H1 (cell line): ENCODE data around the gene KRT78. TPM values are rescaled to one million over a fixed set of nuclear protein-coding genes. Genes with fewer than 3 reads are reported as not detected.

Source experiments
- CTCF ChIA-PET: fragments of 300-600 bp; sonication (Branson Sonifier 250); formaldehyde crosslinking; loops from one replicate; lab custom pipeline; 2021; ENCODE audit not compliant: partially characterized antibody; lab: Charles Lee
- POLR2A ChIA-PET: fragments of 300-600 bp; sonication (Branson Sonifier 250); formaldehyde crosslinking; loops from one replicate; lab custom pipeline; 2021; ENCODE audit warnings: inconsistent platforms; ENCODE audit not compliant: partially characterized antibody; lab: Charles Lee
- DNase-seq, 2 experiments: peaks; one replicate each; pipeline versions ENCODE4 v3.0.0 to v3.0.0-alpha.2; 2010 to 2022; ENCODE audit warnings: low spot score in 2 of 2, low read depth in 1 of 2, mixed read lengths in 1 of 2
- FAIRE-seq: peaks from 2 replicates; lab custom pipeline; 2011; peaks lifted over from hg19 to GRCh38; lab: Jason Lieb, UNC
- H2AFZ ChIP-seq: 2 replicates; pipeline ENCODE4 v1.8.1; 2012; ENCODE audit warnings: low read length, inconsistent platforms
- H2AK5ac ChIP-seq: 2 replicates; pipeline ENCODE4 v1.6.1; 2013; ENCODE audit warnings: low read depth, low read length
- H2BK120ac ChIP-seq: replicated peaks from 2 replicates; pipeline ENCODE3; 2013; ENCODE audit warnings: low read depth, low read length, inconsistent platforms
- H2BK12ac ChIP-seq: 2 replicates; pipeline ENCODE4 v1.6.1; 2013; ENCODE audit warnings: low read depth, low read length
- H2BK15ac ChIP-seq: 2 replicates; pipeline ENCODE4 v1.6.1; 2013; ENCODE audit warnings: low read length
- H2BK20ac ChIP-seq: 2 replicates; pipeline ENCODE4 v1.6.1; 2013; ENCODE audit warnings: low read length
- H2BK5ac ChIP-seq: 2 replicates; pipeline ENCODE4 v1.6.1; 2013; ENCODE audit warnings: low read depth, low read length
- H3K14ac ChIP-seq: 2 replicates; pipeline ENCODE4 v1.6.1; 2013; ENCODE audit warnings: inconsistent platforms; ENCODE audit not compliant: insufficient read length
- H3K18ac ChIP-seq: 2 replicates; pipeline ENCODE4 v1.6.1; 2013; ENCODE audit warnings: low read length; ENCODE audit errors: extremely low read depth
- H3K23ac ChIP-seq: 2 replicates; pipeline ENCODE4 v1.6.1; 2013; ENCODE audit warnings: inconsistent platforms; ENCODE audit not compliant: insufficient read length
- H3K23me2 ChIP-seq: 2 replicates; pipeline ENCODE4 v1.6.1; 2013; ENCODE audit warnings: low read depth, low read length
- H3K27ac ChIP-seq: 2 replicates; pipeline ENCODE4 v1.6.1; 2011; ENCODE audit warnings: low read depth, low read length, inconsistent platforms
- H3K27me3 ChIP-seq, 4 experiments: replicated peaks in 1 of 4; 1 replicate in 1 of 4; 2 replicates in 3 of 4; pipeline versions ENCODE4 v1.6.1 to v1.8.1; 2011 to 2013; ENCODE audit warnings: low read length in 3 of 4, mild to moderate bottlenecking in 3 of 4, inconsistent platforms in 2 of 4, mixed read lengths in 2 of 4, moderate library complexity in 1 of 4; ENCODE audit not compliant: control insufficient read depth in 3 of 4, insufficient read depth in 3 of 4; ENCODE audit errors: extremely low read depth in 1 of 4
- H3K36me3 ChIP-seq, 4 experiments: 2 replicates each; pipeline versions ENCODE4 v1.6.1 to v1.8.1; 2011 to 2013; ENCODE audit warnings: mild to moderate bottlenecking in 4 of 4, low read length in 3 of 4, moderate library complexity in 2 of 4, control low read depth in 1 of 4, inconsistent platforms in 1 of 4; ENCODE audit not compliant: insufficient read depth in 4 of 4, control insufficient read depth in 2 of 4
- H3K4ac ChIP-seq: replicated peaks from 2 replicates; pipeline ENCODE3; 2013; ENCODE audit warnings: low read length, low read depth, mixed read lengths, inconsistent platforms; ENCODE audit not compliant: insufficient read length
- H3K4me1 ChIP-seq, 4 experiments: replicated peaks in 1 of 4; 1 replicate in 1 of 4; 2 replicates in 3 of 4; pipeline versions ENCODE4 v1.6.1 to v1.8.1; 2011 to 2013; ENCODE audit warnings: low read length in 3 of 4, inconsistent platforms in 2 of 4, mixed read lengths in 1 of 4; ENCODE audit not compliant: insufficient read depth in 4 of 4, control insufficient read depth in 3 of 4
- H3K4me2 ChIP-seq, 2 experiments: 2 replicates each; pipeline versions ENCODE4 v1.6.1 to v1.8.1; 2011 to 2013; ENCODE audit warnings: low read depth in 2 of 2, low read length in 2 of 2, control low read depth in 1 of 2, inconsistent platforms in 1 of 2, mild to moderate bottlenecking in 1 of 2; ENCODE audit not compliant: insufficient read depth in 1 of 2
- H3K4me3 ChIP-seq, 4 experiments: fragments of 200-600, 300-600 bp in 1 of 4; sonication (generic), shearing (Covaris generic), sonication (Bioruptor Twin) in 1 of 4; 2 replicates each; pipeline versions ENCODE4 v1.5.1 to v1.8.1; 2011 to 2016; ENCODE audit warnings: low read length in 4 of 4, low read depth in 3 of 4, control low read depth in 2 of 4, inconsistent platforms in 2 of 4, mild to moderate bottlenecking in 2 of 4, mixed read lengths in 1 of 4, moderate library complexity in 1 of 4; ENCODE audit not compliant: insufficient read depth in 2 of 4; ENCODE audit errors: extremely low read depth in 1 of 4
- H3K56ac ChIP-seq: replicated peaks from 2 replicates; pipeline ENCODE3; 2013; ENCODE audit warnings: low read depth, mild to moderate bottlenecking, mixed read lengths, low read length, inconsistent platforms; ENCODE audit not compliant: insufficient read length
- H3K79me1 ChIP-seq: 2 replicates; pipeline ENCODE4 v1.6.1; 2013; ENCODE audit warnings: low read depth, low read length, control low read depth
- H3K79me2 ChIP-seq, 2 experiments: 2 replicates each; pipeline versions ENCODE4 v1.6.1 to v1.8.1; 2012 to 2013; ENCODE audit warnings: low read length in 2 of 2, mild to moderate bottlenecking in 2 of 2, inconsistent platforms in 1 of 2; ENCODE audit not compliant: insufficient read depth in 2 of 2, control insufficient read depth in 1 of 2
- H3K9ac ChIP-seq, 4 experiments: replicated peaks in 1 of 4; 1 replicate in 1 of 4; 2 replicates in 3 of 4; pipeline versions ENCODE4 v1.6.1 to v1.8.1; 2011 to 2013; ENCODE audit warnings: low read depth in 3 of 4, low read length in 3 of 4, control low read depth in 2 of 4, mild to moderate bottlenecking in 2 of 4, moderate library complexity in 2 of 4, inconsistent platforms in 1 of 4; ENCODE audit errors: extremely low read depth in 1 of 4
- H3K9me3 ChIP-seq, 2 experiments: 2 replicates each; pipeline versions ENCODE4 v1.6.1 to v1.8.1; 2012 to 2013; ENCODE audit warnings: mild to moderate bottlenecking in 2 of 2, moderate library complexity in 2 of 2, control low read depth in 1 of 2, inconsistent platforms in 1 of 2, low read depth in 1 of 2, low read length in 1 of 2, mixed read lengths in 1 of 2; ENCODE audit not compliant: insufficient read depth in 2 of 2
- H4K20me1 ChIP-seq, 2 experiments: replicated peaks in 1 of 2; 2 replicates each; pipeline versions ENCODE3 to v1.8.1; 2011 to 2013; ENCODE audit warnings: inconsistent platforms in 2 of 2, low read length in 2 of 2, mild to moderate bottlenecking in 1 of 2; ENCODE audit not compliant: insufficient read depth in 2 of 2, control insufficient read depth in 1 of 2
- H4K5ac ChIP-seq: 2 replicates; pipeline ENCODE4 v1.6.1; 2013; ENCODE audit warnings: low read length, low read depth, mixed read lengths, inconsistent platforms; ENCODE audit not compliant: insufficient read length
- H4K8ac ChIP-seq: 2 replicates; pipeline ENCODE4 v1.8.0; 2013; ENCODE audit warnings: mild to moderate bottlenecking, moderate library complexity, low read length, inconsistent platforms; ENCODE audit not compliant: insufficient read depth; ENCODE audit errors: extremely low read depth
- H4K91ac ChIP-seq: replicated peaks from 2 replicates; pipeline ENCODE3; 2013; ENCODE audit warnings: low read length, mixed read lengths, inconsistent platforms; ENCODE audit not compliant: insufficient read length
- ASH2L ChIP-seq: fragments of 200-600, 300-600 bp; sonication (generic); IDR thresholded peaks from one replicate; pipeline ENCODE4 v1.7.1; 2017; ENCODE audit warnings: low read length
- ATF3 ChIP-seq: IDR thresholded peaks from 2 replicates; pipeline ENCODE4 v1.6.1; 2011; ENCODE audit warnings: low read depth, mild to moderate bottlenecking, low read length; ENCODE audit not compliant: insufficient read depth
- BRCA1 ChIP-seq: IDR thresholded peaks from 2 replicates; pipeline ENCODE4 v1.6.1; 2012; ENCODE audit warnings: low read depth, low read length, improper control_type of control experiment
- CTCF ChIP-seq, 3 experiments: IDR thresholded peaks; 1 replicate in 2 of 3; 2 replicates in 1 of 3; pipeline versions ENCODE4 v1.5.1 to v1.6.1; 2011; ENCODE audit warnings: low read length in 3 of 3, mild to moderate bottlenecking in 3 of 3, inconsistent platforms in 2 of 3, low read depth in 1 of 3, moderate library complexity in 1 of 3; ENCODE audit not compliant: insufficient read depth in 1 of 3; ENCODE audit errors: control extremely low read depth in 1 of 3
- GTF2F1 ChIP-seq: IDR thresholded peaks from 2 replicates; pipeline ENCODE4 v1.6.1; 2012; ENCODE audit warnings: low read depth, low read length, improper control_type of control experiment, borderline replicate concordance
- KDM5A ChIP-seq: fragments of 200-600 bp; IDR thresholded peaks from 2 replicates; pipeline ENCODE4 v1.7.1; 2012; ENCODE audit warnings: mild to moderate bottlenecking, low read length, inconsistent platforms, mixed read lengths
- NANOG ChIP-seq: IDR thresholded peaks from 2 replicates; pipeline ENCODE4 v1.6.1; 2011; ENCODE audit warnings: low read length, low read depth, mild to moderate bottlenecking, inconsistent platforms; ENCODE audit not compliant: insufficient read depth, poor library complexity, severe bottlenecking
- RBBP5 ChIP-seq: IDR thresholded peaks from 2 replicates; pipeline ENCODE4 v1.7.1; 2012; ENCODE audit warnings: low read depth, mild to moderate bottlenecking, inconsistent platforms, low read length, moderate library complexity, borderline replicate concordance
- SRF ChIP-seq: IDR thresholded peaks from 2 replicates; pipeline ENCODE4 v1.6.1; 2011; ENCODE audit warnings: mild to moderate bottlenecking, low read depth, low read length, moderate library complexity
- TAF1 ChIP-seq: IDR thresholded peaks from 2 replicates; pipeline ENCODE4 v1.6.1; 2011; ENCODE audit warnings: mild to moderate bottlenecking, low read depth, low read length
- WGBS, 2 experiments: shearing (Covaris generic) in 1 of 2; methylation state at CpG; one replicate each; pipeline versions ENCODE4 v1.1.6 to v1.1.7; 2013 to 2015; ENCODE audit warnings: low lambda C conversion rate in 2 of 2, mixed read lengths in 2 of 2, inconsistent platforms in 1 of 2, low coverage in 1 of 2, missing lambda C conversion rate in 1 of 2; ENCODE audit not compliant: insufficient replicate concordance in 2 of 2, insufficient coverage in 1 of 2, insufficient read length in 1 of 2; ENCODE audit errors: extremely low coverage in 1 of 2, missing lambda C conversion rate in 1 of 2; 5-methylcytosine and 5-hydroxymethylcytosine counted together
- polyA plus RNA-seq, 7 experiments: library from polyadenylated mRNA; depleted of rRNA in 3 of 7; stranded (reverse) in 5 of 7; unstranded in 2 of 7; fragments of >200 nt in 5 of 7; fragments of 200-250 nt in 2 of 7; gene quantifications; 1 replicate in 5 of 7; 2 replicates in 1 of 7; 4 replicates in 1 of 7; pipeline versions ENCODE4 v1.2.1 to v1.2.3, GENCODE V29; 2011 to 2013; ENCODE audit warnings: missing spikeins in 2 of 7, mixed read lengths in 2 of 7
- total RNA-seq: library from RNA; stranded (reverse); fragmentation: NEBNext Ultra II Directional; extraction: Animal tissue kit (Norgen Biotek cat#: 25700); gene quantifications from 2 replicates; pipeline ENCODE4 v1.2.1, GENCODE V29; 2021

KRT78 gene
- total and polyA plus RNA-seq, 2 of the 8 experiments (the other 6 are each of a cell fraction or from before 2014, with no cell fraction given): not detected

- no peak overlapping the region for H2AK5ac ChIP-seq
- H2AFZ ChIP-seq: no peak overlapping the region
- H3K4me2 ChIP-seq: no peak overlapping the region
- FAIRE-seq: no peak
- no peaks in the 10 kb centered on the region for H3K79me2 ChIP-seq
- no peak overlapping the region for H4K8ac ChIP-seq
- no peaks in the 10 kb centered on the region for H4K20me1 ChIP-seq
- no peak overlapping the region for H3K4ac ChIP-seq
- H3K14ac ChIP-seq: no peak overlapping the region
- H3K79me1 ChIP-seq: no peaks in the 10 kb centered on the region
- ChIA-PET CTCF (interaction anchor here (0.6 to 2.1 kb wide), 11 partner anchors 10 to 401 kb away, joined by 3 to 7 read pairs (median 3); no protein-coding TSS in a partner anchor), POLR2A (interaction anchor here (1.2 kb wide), 1 partner anchor 17 kb away, joined by 3 read pairs; no protein-coding TSS in a partner anchor)
- H3K27me3 ChIP-seq: no peaks in the 10 kb centered on the region
- H2BK120ac ChIP-seq: no peak overlapping the region
- H3K56ac ChIP-seq: no peak overlapping the region
- no peak overlapping the region for H3K18ac ChIP-seq
- no peak overlapping the region for H4K5ac ChIP-seq
- no peaks in the 10 kb centered on the region for H3K23me2 ChIP-seq
- H3K36me3 ChIP-seq: no peaks in the 10 kb centered on the region
- no peak overlapping the region for H3K23ac ChIP-seq
- H2BK12ac ChIP-seq: no peak overlapping the region
- 83% methylated on average over 3 of the region's 3 CpGs; no CpG with 5 or more reads in 1 of the 2 experiments for WGBS, 2 experiments
- H3K4me3 ChIP-seq: no peak overlapping the region
- H2BK5ac ChIP-seq: no peak overlapping the region
- H3K27ac ChIP-seq: no peak overlapping the region
- no peak overlapping the region for H2BK20ac ChIP-seq
- H2BK15ac ChIP-seq: no peak overlapping the region
- no peak overlapping the region for H3K9ac ChIP-seq
- peaks cover 0 to 11% (median 2%) of the 10 kb centered on the region in 4 experiments; a peak in 3 of 7 replicates for H3K4me1 ChIP-seq
- no peak for DNase-seq
- H3K9me3 ChIP-seq: no peaks in the 10 kb centered on the region; a peak in 1 of 4 replicates
- no peak overlapping the region for H4K91ac ChIP-seq
- TF ChIP-seq NANOG (no peak), BRCA1 (no peak), RBBP5 (no peak), ASH2L (no peak), ATF3 (no peak), CTCF (IDR thresholded peaks at IDR 0.05; ENCODE audit: control extremely low read depth in 1 of 3, insufficient read depth in 1 of 3, low read depth in 1 of 3, low read length in 3 of 3) (no peak), TAF1 (no peak), SRF (no peak), GTF2F1 (no peak), KDM5A (no peak)
Observed at GRCh38 chr12:52796839-52797528, 51.8 kb downstream of the KRT78 start.
